Activated B cell treated with CpG ODN at 0.5 μM for 24 hours (primary cell): Measurements from ENCODE around the gene ARHGAP42. TPM values are rescaled to one million over a fixed set of nuclear protein-coding genes. Genes with fewer than 3 reads are reported as not detected.

Experiments
- ATAC-seq: fragments of 200-7000 bp; cut with Tn5 transposase; one replicate; pipeline ENCODE4 v1.10.0; 2021; ENCODE audit warnings: low read depth, mild to moderate bottlenecking, moderate library complexity
- CTCF ChIA-PET: fragments of 350-600 bp; sonication (Branson Sonifier 250); formaldehyde crosslinking; loops from one replicate; lab custom pipeline; 2021; ENCODE audit warnings: antibody characterized with exemption; lab: Charles Lee
- POLR2A ChIA-PET: fragments of 350-600 bp; sonication (Branson Sonifier 250); formaldehyde crosslinking; loops from one replicate; lab custom pipeline; 2021; ENCODE audit warnings: antibody characterized with exemption; lab: Charles Lee
- DNase-seq: peaks from one replicate; pipeline ENCODE4 v3.0.0; 2022
- H3K27ac Mint-ChIP-seq: one replicate; pipeline ENCODE4 v1.8.0; 2020; ENCODE audit warnings: mixed read lengths
- H3K27me3 Mint-ChIP-seq: one replicate; pipeline ENCODE4 v1.8.0; 2021; ENCODE audit warnings: mixed read lengths
- H3K36me3 Mint-ChIP-seq: one replicate; pipeline ENCODE4 v1.8.0; 2021; ENCODE audit warnings: low read depth, mixed read lengths
- H3K4me1 Mint-ChIP-seq: one replicate; pipeline ENCODE4 v1.8.0; 2021; ENCODE audit warnings: mixed read lengths
- H3K4me3 Mint-ChIP-seq: one replicate; pipeline ENCODE4 v1.8.0; 2020; ENCODE audit warnings: mild to moderate bottlenecking, mixed read lengths
- H3K9me3 Mint-ChIP-seq: one replicate; pipeline ENCODE4 v1.8.0; 2020; ENCODE audit warnings: mixed read lengths
- intact Hi-C: fragments of 100-400 bp; cut with micrococcal nuclease; formaldehyde crosslinking; loops from one replicate; pipeline ENCODE4 v1.15.1; 2024
- total RNA-seq: library from RNA; stranded (reverse); gene quantifications from 2 replicates; pipeline ENCODE4 v1.2.3, GENCODE V29; 2022
- TF ChIP-seq, protein P1 (sequence below): fragments of 200-600 bp; IDR thresholded peaks from one replicate; pipeline ENCODE4 v1.8.0; 2022; ENCODE audit warnings: antibody characterized with exemption, mild to moderate bottlenecking

Gene ARHGAP42
- total RNA-seq, 1 donor from 2014 or later, result 4.9 TPM

DNA sequence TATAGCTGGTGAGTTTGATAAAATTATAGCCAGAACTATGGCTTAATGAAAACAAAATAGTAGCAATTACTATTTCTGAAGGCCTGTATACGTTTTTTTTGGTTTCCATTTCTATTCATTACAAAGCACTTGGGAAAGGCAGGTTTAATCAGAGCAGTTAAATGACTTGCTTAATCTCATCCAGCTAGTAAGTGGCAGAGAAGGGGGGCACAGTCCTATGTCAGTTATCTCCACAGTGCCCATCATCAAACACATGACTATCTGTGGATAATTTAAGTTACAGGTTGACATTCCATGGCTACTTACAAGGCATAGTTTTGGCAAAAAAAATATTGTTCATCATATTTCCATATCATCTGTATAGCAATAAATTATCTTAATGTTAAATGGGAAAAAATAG, 348.8 kb downstream of the ARHGAP42 start:
- ATAC-seq, result no peak
- intact Hi-C loops, result no loop called here
- peaks cover 3% of the 10 kb centered on the region for H3K4me1 Mint-ChIP-seq
- ChIA-PET CTCF (no interaction called here), POLR2A (no interaction called here)
- no peak overlapping the region for H3K4me3 Mint-ChIP-seq
- H3K27me3 Mint-ChIP-seq, result no peaks in the 10 kb centered on the region
- no peak for DNase-seq
- TF ChIP-seq, protein P1, sequence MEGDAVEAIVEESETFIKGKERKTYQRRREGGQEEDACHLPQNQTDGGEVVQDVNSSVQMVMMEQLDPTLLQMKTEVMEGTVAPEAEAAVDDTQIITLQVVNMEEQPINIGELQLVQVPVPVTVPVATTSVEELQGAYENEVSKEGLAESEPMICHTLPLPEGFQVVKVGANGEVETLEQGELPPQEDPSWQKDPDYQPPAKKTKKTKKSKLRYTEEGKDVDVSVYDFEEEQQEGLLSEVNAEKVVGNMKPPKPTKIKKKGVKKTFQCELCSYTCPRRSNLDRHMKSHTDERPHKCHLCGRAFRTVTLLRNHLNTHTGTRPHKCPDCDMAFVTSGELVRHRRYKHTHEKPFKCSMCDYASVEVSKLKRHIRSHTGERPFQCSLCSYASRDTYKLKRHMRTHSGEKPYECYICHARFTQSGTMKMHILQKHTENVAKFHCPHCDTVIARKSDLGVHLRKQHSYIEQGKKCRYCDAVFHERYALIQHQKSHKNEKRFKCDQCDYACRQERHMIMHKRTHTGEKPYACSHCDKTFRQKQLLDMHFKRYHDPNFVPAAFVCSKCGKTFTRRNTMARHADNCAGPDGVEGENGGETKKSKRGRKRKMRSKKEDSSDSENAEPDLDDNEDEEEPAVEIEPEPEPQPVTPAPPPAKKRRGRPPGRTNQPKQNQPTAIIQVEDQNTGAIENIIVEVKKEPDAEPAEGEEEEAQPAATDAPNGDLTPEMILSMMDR, result no peak
- no peak overlapping the region for H3K27ac Mint-ChIP-seq
- no peaks in the 10 kb centered on the region for H3K36me3 Mint-ChIP-seq
- H3K9me3 Mint-ChIP-seq, result no peaks in the 10 kb centered on the region
